Glutamatergic neuron (in vitro differentiated cells): ENCODE data around the gene TK1. TPM values are rescaled to one million over a fixed set of nuclear protein-coding genes. Genes with fewer than 3 reads are reported as not detected.
A peak's percentile ranks its signal among the peaks of the same experiment; 100 is the strongest.

ENCODE experiments used
- DNase-seq: peaks from one replicate; pipeline ENCODE4 v3.0.0; 2022
- H3K27ac Mint-ChIP-seq: one replicate; pipeline ENCODE4 v1.8.0; 2020; ENCODE audit warnings: mild to moderate bottlenecking, mixed read lengths, inconsistent platforms; ENCODE audit not compliant: unreplicated experiment
- H3K27me3 Mint-ChIP-seq: one replicate; pipeline ENCODE4 v1.8.0; 2020; ENCODE audit warnings: mild to moderate bottlenecking, moderate library complexity, mixed read lengths, inconsistent platforms; ENCODE audit not compliant: unreplicated experiment
- H3K36me3 Mint-ChIP-seq: one replicate; pipeline ENCODE4 v1.8.0; 2020; ENCODE audit warnings: mild to moderate bottlenecking, mixed read lengths, inconsistent platforms; ENCODE audit not compliant: unreplicated experiment
- H3K4me1 Mint-ChIP-seq: one replicate; pipeline ENCODE4 v1.8.0; 2020; ENCODE audit warnings: mild to moderate bottlenecking, low read depth, mixed read lengths, inconsistent platforms; ENCODE audit not compliant: unreplicated experiment
- H3K4me3 Mint-ChIP-seq: one replicate; pipeline ENCODE4 v1.8.0; 2020; ENCODE audit warnings: mild to moderate bottlenecking, mixed read lengths, inconsistent platforms; ENCODE audit not compliant: unreplicated experiment
- H3K9me3 Mint-ChIP-seq: one replicate; pipeline ENCODE4 v1.8.0; 2020; ENCODE audit warnings: mild to moderate bottlenecking, moderate library complexity, mixed read lengths, inconsistent platforms; ENCODE audit not compliant: unreplicated experiment
- CTCF ChIP-seq: fragments of 200-600 bp; sonication (generic); IDR thresholded peaks from one replicate; pipeline ENCODE4 v1.5.0; 2021; ENCODE audit not compliant: partially characterized antibody, unreplicated experiment
- total RNA-seq: library from RNA; stranded (reverse); fragmentation: NEBNext Ultra II Directional; extraction: Animal tissue kit (Norgen Biotek cat#: 25700); gene quantifications from one replicate; pipeline ENCODE4 v1.2.1, GENCODE V29; 2021; ENCODE audit not compliant: unreplicated experiment

Gene TK1
- total RNA-seq, 1 donor from 2014 or later: 2.5 TPM

GRCh38 chr17:78219396-78220150, 32.7 kb upstream of the TK1 start:
- H3K27ac Mint-ChIP-seq: no peak overlapping the region
- peaks cover 20% of the 10 kb centered on the region for H3K4me1 Mint-ChIP-seq
- TF ChIP-seq CTCF: no peak
- DNase-seq: no peak
- peaks cover 3% of the 10 kb centered on the region for H3K27me3 Mint-ChIP-seq
- H3K9me3 Mint-ChIP-seq: peaks cover 3% of the 10 kb centered on the region
- no peaks in the 10 kb centered on the region for H3K36me3 Mint-ChIP-seq
- H3K4me3 Mint-ChIP-seq: no peak overlapping the region

GRCh38 chr17:78214706-78215061, 27.8 kb upstream of the TK1 start:
- Mint-ChIP-seq H3K4me1 (peaks cover 3% of the 10 kb centered on the region), H3K4me3 (peak overlapping the region; percentile 88), H3K27me3 (peaks cover 5% of the 10 kb centered on the region), H3K9me3 (peaks cover 3% of the 10 kb centered on the region), H3K36me3 (no peaks in the 10 kb centered on the region), H3K27ac (peak overlapping the region; percentile 38)
- DNase-seq: no peak
- TF ChIP-seq CTCF: no peak

DNA sequence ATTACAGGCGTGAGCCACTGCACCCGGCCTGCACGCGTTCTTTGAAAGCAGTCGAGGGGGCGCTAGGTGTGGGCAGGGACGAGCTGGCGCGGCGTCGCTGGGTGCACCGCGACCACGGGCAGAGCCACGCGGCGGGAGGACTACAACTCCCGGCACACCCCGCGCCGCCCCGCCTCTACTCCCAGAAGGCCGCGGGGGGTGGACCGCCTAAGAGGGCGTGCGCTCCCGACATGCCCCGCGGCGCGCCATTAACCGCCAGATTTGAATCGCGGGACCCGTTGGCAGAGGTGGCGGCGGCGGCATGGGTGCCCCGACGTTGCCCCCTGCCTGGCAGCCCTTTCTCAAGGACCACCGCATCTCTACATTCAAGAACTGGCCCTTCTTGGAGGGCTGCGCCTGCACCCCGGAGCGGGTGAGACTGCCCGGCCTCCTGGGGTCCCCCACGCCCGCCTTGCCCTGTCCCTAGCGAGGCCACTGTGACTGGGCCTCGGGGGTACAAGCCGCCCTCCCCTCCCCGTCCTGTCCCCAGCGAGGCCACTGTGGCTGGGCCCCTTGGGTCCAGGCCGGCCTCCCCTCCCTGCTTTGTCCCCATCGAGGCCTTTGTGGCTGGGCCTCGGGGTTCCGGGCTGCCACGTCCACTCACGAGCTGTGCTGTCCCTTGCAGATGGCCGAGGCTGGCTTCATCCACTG, 27.3 kb upstream of the TK1 start, which contains the start of gene BIRC5:
Gene BIRC5 (plus strand): TSS at position 238 of the 690 bp plus-strand sequence. CDS start 64 bp downstream, at position 302.
- Mint-ChIP-seq H3K9me3 (peaks cover 3% of the 10 kb centered on the region), H3K4me3 (peak within 1 kb of the TSS; percentile 88), H3K36me3 (no peaks in the 10 kb centered on the region), H3K4me1 (peaks cover 1% of the 10 kb centered on the region), H3K27me3 (peaks cover 5% of the 10 kb centered on the region), H3K27ac (peak within 1 kb of the TSS; percentile 38)
- peak; percentile 95 for DNase-seq
- TF ChIP-seq CTCF: no peak

GRCh38 chr17:78211032-78211431, 24.2 kb upstream of the TK1 start:
- Mint-ChIP-seq H3K9me3 (peaks cover 3% of the 10 kb centered on the region), H3K27me3 (peaks cover 1% of the 10 kb centered on the region), H3K4me3 (no peak overlapping the region), H3K27ac (no peak overlapping the region), H3K4me1 (peaks cover 1% of the 10 kb centered on the region), H3K36me3 (no peaks in the 10 kb centered on the region)
- no peak for DNase-seq
- no peak for TF ChIP-seq CTCF

- Mint-ChIP-seq H3K36me3 (no peaks in the 10 kb centered on the region), H3K27me3 (peaks cover 1% of the 10 kb centered on the region), H3K9me3 (peaks cover 3% of the 10 kb centered on the region), H3K27ac (no peak overlapping the region), H3K4me3 (no peak overlapping the region), H3K4me1 (no peaks in the 10 kb centered on the region)
- no peak for TF ChIP-seq CTCF
- DNase-seq: no peak
These were observed 23.3 kb upstream of the TK1 start for GRCh38 chr17:78210111-78210510.
